Measurements from ENCODE around the gene WDR5B.
A peak's percentile ranks its signal among the peaks of the same experiment; 100 is the strongest.
"Not testable (repeated sequence)": the region's sequence is repeated elsewhere in the genome, so short reads cannot be mapped to it uniquely, and the experiment has no call there.

The WDR5B gene

DNA sequence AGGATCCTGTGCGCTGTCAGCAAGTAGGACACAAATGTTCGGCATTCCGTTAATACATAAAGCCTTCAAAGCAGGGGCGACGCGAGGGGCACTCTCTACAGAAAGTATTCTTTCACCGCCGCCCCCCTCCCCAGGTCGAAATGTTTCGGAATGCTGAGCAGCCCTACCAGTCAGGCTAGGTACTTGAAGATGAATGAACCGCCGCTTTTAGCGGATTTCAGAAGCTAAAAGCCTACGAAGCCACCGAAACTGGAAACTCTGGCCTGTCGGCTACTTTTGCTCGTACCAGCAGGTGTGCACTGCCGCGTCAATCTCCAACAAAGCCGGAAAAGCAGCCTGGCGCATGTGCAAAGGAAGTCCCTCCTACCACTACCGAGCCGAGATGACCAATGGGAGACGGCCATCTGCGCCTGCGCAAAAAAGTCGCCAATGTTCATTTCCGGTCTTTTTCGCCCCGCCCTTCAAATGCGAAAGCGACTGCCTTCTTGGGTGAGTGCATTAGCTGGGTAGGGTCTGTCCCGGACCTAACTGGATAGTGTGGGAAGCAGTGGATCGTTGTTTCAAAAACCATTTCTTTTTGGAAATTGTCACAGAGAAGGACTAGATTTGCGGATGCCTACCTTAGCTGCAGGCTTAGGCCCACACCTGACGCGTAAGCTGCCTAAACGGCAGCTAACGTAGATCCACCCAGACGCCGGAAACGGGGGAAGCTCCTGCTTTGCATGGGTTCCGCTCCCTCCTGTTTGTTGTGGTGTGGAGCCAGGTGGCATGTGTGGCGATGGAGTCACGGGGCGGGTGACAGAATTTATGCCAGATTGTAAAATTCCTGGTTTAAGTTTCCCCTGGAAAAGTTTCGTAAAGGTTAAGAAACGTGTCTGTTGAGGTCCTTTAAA, at the start of gene WDR5B:
WDR5B (minus strand) TSS at position 301 of the 893 bp plus-strand sequence. CDS start 534 bp downstream, outside the sequence.
- TF ChIP-seq JUND (IDR thresholded peaks at IDR 0.05; ENCODE audit: low read depth), result no peak
- DNase-seq (ENCODE audit: low read depth in 1 of 2, low spot score in 1 of 2), result peak; percentile 87 to 99

GRCh38 chr3:122464659-122465058, 48.8 kb upstream of the WDR5B start:
- no peak for TF ChIP-seq JUND (IDR thresholded peaks at IDR 0.05; ENCODE audit: low read depth)
- in situ Hi-C loops (cut with HindIII; ENCODE audit: low pct_unique_long_range_greater_than_20kb, low sequenced_read_pairs), result no loop called here
- DNase-seq (ENCODE audit: low read depth in 1 of 2, low spot score in 1 of 2), result no peak

More for the DNA sequence above, at the start of gene WDR5B:
- in situ Hi-C loops (cut with HindIII; ENCODE audit: low pct_unique_long_range_greater_than_20kb, low sequenced_read_pairs), result no loop called here

- no peak for DNase-seq (ENCODE audit: low read depth in 1 of 2, low spot score in 1 of 2)
- TF ChIP-seq JUND (IDR thresholded peaks at IDR 0.05; ENCODE audit: low read depth), result no peak
- in situ Hi-C loops (cut with HindIII; ENCODE audit: low pct_unique_long_range_greater_than_20kb, low sequenced_read_pairs), result no loop called here
Measured at GRCh38 chr3:122462406-122462805, 46.5 kb upstream of the WDR5B start.

- in situ Hi-C loops (cut with HindIII; ENCODE audit: low pct_unique_long_range_greater_than_20kb, low sequenced_read_pairs), result no loop called here
- TF ChIP-seq JUND (IDR thresholded peaks at IDR 0.05; ENCODE audit: low read depth), result no peak
- no peak for DNase-seq (ENCODE audit: low read depth in 1 of 2, low spot score in 1 of 2)
Measured at GRCh38 chr3:122461806-122462205, 45.9 kb upstream of the WDR5B start.

GRCh38 chr3:122458992-122459391, 43.1 kb upstream of the WDR5B start:
- peak in 1 of 2 experiments; percentile 66 for DNase-seq (ENCODE audit: low read depth in 1 of 2, low spot score in 1 of 2)
- in situ Hi-C loops (cut with HindIII; ENCODE audit: low pct_unique_long_range_greater_than_20kb, low sequenced_read_pairs), result no loop called here
- TF ChIP-seq JUND (IDR thresholded peaks at IDR 0.05; ENCODE audit: low read depth), result no peak

- in situ Hi-C loops (cut with HindIII; ENCODE audit: low pct_unique_long_range_greater_than_20kb, low sequenced_read_pairs), result no loop called here
- no peak for DNase-seq (ENCODE audit: low read depth in 1 of 2, low spot score in 1 of 2)
- no peak for TF ChIP-seq JUND (IDR thresholded peaks at IDR 0.05; ENCODE audit: low read depth)
Measured at GRCh38 chr3:122457706-122458105, 41.8 kb upstream of the WDR5B start.

DNA sequence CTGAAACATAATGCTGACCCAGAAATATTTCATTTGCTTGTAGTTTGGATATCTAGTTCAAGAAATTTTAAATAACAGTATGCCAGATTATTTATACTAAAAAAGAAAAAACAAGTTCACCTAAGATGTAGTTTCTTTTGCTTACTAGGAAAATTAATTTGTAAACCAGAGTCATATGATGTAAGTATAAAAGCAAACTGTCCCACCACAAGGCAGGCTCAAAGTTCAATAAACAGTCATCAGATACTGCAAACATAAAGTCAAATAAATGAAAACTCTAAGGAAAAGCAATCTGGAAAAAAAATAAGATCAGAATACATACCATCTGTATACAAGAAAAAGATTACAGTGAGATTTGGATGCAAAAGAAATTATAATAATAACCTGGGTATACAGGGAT, 40.2 kb upstream of the WDR5B start:
- in situ Hi-C loops (cut with HindIII; ENCODE audit: low pct_unique_long_range_greater_than_20kb, low sequenced_read_pairs), result no loop called here
- no peak for TF ChIP-seq JUND (IDR thresholded peaks at IDR 0.05; ENCODE audit: low read depth)
- no peak for DNase-seq (ENCODE audit: low read depth in 1 of 2, low spot score in 1 of 2)

GRCh38 chr3:122451371-122451770, 35.5 kb upstream of the WDR5B start:
- in situ Hi-C loops (cut with HindIII; ENCODE audit: low pct_unique_long_range_greater_than_20kb, low sequenced_read_pairs), result no loop called here
- no peak for TF ChIP-seq JUND (IDR thresholded peaks at IDR 0.05; ENCODE audit: low read depth)
- DNase-seq (ENCODE audit: low read depth in 1 of 2, low spot score in 1 of 2), result no peak

- DNase-seq (ENCODE audit: low read depth in 1 of 2, low spot score in 1 of 2); in situ Hi-C loops (cut with HindIII; ENCODE audit: low pct_unique_long_range_greater_than_20kb, low sequenced_read_pairs): not testable (repeated sequence)
Measured at GRCh38 chr3:122448218-122448617, 32.4 kb upstream of the WDR5B start.

DNA sequence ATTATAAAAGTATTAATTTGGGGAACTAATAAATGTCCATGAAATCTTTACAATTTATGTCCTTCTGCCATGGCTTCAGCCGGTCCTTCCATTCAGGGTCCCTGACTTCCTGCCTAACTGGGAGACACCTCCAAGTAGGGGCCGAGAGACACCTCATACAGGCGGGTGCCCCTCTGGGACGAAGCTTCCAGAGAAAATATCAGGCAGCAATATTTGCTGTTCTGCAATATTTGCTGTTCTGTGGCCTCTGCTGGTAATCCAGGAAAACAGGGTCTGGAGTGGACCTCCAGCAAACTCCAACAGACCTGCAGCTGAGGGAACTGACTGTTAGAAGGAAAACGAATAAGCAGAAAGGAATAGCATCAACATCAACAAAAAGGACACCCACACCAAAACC, 28.6 kb upstream of the WDR5B start:
- in situ Hi-C loops (cut with HindIII; ENCODE audit: low pct_unique_long_range_greater_than_20kb, low sequenced_read_pairs); DNase-seq (ENCODE audit: low read depth in 1 of 2, low spot score in 1 of 2): not testable (repeated sequence)

GRCh38 chr3:122443762-122444490, 28.1 kb upstream of the WDR5B start:
- DNase-seq (ENCODE audit: low read depth in 1 of 2, low spot score in 1 of 2), result peak in 1 of 2 experiments; percentile 68
- in situ Hi-C loops (cut with HindIII; ENCODE audit: low pct_unique_long_range_greater_than_20kb, low sequenced_read_pairs), result not testable (repeated sequence)

DNA sequence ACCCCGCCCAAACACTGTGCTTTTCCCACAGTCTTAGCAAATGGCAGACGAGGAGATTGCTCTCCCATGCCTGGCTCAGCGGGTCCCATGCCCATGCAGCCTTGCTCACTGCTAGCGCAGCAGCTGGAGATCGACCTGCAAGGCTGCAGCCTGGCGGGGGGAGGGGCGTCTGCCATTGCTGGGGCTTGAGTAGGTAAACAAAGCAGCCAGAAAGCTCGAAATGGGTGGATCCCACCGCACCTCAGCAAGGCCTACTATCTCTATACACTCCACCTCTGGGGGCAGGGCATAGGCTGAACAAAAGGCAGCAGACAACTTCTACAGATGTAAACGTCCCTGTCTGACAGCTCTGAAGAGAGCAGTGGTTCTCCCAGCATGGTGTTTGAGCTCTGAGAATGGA, 27.2 kb upstream of the WDR5B start:
- DNase-seq (ENCODE audit: low read depth in 1 of 2, low spot score in 1 of 2), result no peak
- in situ Hi-C loops (cut with HindIII; ENCODE audit: low pct_unique_long_range_greater_than_20kb, low sequenced_read_pairs), result no loop called here
- TF ChIP-seq JUND (IDR thresholded peaks at IDR 0.05; ENCODE audit: low read depth), result no peak

DNA sequence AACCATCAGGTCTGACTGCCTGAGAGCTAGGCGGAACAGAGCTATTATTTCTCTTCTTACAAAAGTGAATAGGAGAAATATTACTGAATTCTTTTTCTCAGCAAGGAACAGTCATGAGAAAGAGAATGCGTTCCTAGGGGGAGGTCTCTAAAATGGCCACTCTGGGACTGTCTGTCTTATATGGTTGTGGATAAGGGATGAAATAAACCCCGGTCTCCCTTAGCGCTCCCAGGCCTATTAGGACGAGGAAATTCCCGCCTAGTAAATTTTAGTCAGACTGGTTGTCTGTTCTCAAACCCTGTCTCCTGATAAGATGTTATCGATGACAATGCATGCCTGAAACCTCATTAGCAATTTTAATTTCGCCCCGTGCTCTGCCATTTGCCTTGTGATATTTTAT, 20.1 kb upstream of the WDR5B start:
- no peak for TF ChIP-seq JUND (IDR thresholded peaks at IDR 0.05; ENCODE audit: low read depth)
- no peak for DNase-seq (ENCODE audit: low read depth in 1 of 2, low spot score in 1 of 2)
- in situ Hi-C loops (cut with HindIII; ENCODE audit: low pct_unique_long_range_greater_than_20kb, low sequenced_read_pairs), result no loop called here
